ENCODE measurements around the gene PPP2R2B.
"Not testable (repeated sequence)": the region's sequence is repeated elsewhere in the genome, so short reads cannot be mapped to it uniquely, and the experiment has no call there.

PPP2R2B gene

GRCh38 chr5:146607659-146608332 lies 270.8 kb downstream of the PPP2R2B start:
- no peak for DNase-seq (ENCODE audit: low read depth in 2 of 2)

- DNase-seq (ENCODE audit: low read depth in 2 of 2) = no peak
Measured at GRCh38 chr5:146606893-146607292, 271.7 kb downstream of the PPP2R2B start.

DNA sequence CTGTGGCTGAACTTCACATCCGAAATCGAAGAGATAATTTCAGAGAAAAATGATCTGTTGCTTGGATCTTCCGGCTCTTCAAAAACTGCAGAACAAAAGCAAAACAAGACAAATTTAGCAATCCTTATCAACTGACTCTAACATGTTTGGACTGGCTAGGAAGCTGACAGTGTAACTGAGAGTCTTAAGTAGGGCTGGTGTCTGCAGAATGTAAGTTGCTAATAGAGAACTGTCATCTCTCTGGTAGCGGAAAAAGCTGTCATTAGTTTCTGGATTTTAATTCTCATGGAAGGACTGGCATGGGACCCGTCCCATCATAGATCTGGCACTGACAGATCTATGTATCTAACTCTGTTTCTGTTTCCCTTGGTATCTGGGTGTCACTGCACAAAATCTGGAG lies 278.2 kb downstream of the PPP2R2B start:
- no peak for DNase-seq (ENCODE audit: low read depth in 2 of 2)

DNA sequence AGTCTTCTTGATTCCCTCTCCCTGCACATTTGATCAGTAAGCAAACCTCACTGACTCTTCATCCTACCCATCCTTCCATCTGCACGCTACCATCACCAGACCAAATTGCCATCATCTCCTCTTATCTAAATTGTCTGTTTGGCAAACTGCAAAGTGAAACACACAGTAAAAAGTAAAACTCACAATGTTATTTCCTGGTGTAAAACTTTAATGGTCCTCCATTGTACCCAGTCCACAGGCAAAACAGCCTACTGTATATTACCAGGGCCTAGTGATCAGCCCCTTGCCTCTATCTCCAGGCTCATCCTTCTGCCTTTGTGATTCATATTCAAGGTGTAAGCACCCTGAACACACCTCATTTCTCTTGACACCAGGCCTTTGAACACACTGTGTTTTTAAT lies 279.3 kb downstream of the PPP2R2B start:
- DNase-seq (ENCODE audit: low read depth in 2 of 2) = no peak

DNA sequence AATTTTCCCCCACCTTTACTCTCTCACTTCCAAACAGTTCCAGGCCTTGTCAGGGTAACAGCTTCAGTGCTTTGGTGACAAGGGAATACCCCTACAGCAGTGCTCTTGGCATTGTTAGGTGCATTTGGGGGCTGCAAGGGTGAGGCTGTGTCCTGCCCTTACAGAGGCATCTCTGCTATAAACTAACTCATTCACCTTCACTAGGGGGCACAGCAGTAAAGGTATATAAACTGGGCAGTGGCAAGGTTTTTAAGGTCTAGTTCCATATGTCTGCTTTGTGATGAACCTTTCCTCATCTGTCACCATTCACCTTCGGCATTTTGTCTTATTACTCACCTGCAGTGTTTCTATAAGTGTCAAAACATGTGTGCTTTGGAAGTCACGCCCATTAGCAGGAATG lies 283.5 kb downstream of the PPP2R2B start:
- DNase-seq (ENCODE audit: low read depth in 2 of 2) = no peak

GRCh38 chr5:146592352-146592751 lies 286.2 kb downstream of the PPP2R2B start:
- DNase-seq (ENCODE audit: low read depth in 2 of 2) = no peak

DNA sequence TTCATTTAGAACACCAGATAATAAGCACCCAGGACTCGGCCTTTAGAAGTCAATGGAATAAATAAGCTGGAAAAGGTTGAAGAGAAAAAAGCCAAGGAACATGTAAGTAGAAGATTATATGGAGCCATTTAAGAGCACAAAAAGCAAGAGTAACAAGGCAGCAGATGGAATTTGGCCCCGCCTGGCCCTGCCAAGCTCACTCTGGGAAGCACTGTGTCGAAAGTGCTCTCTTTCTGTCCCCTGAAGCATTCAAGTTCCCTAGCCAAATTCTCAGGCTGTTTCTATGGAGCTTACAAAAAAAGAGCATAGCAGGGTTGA lies 289.6 kb downstream of the PPP2R2B start:
- DNase-seq (ENCODE audit: low read depth in 2 of 2) = no peak

DNA sequence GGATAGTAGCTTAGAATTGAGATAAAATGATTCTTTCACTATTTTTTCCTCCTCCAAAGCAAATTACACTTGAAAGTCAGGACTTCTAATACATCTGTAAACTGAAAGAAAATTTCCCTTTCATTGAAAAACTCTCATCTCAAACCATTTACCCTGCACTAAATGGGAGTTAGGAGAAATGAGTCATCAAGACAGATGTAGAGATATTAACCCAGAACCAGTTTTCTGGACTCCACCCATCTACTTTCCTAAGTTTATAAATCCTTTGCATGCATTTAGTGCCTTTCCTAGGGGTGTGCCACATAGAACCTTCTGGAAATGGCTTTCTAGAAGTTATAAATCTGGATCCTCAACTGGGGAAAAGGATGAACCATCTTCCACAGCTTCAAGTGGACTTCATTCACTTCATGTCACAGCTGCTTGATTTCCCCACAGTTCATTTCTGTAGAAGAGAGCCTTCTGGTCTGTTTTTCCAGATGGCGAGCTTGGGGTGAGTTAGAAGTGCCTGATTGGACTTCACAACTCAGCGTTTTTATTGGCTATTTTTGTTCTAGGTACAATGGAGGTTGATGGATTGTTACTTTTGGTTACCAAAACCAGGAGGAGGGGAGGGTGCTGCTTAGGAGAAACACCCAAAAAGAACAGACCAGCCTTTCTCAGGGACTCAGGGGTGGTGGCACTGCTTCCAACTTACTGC lies 290.1 kb downstream of the PPP2R2B start:
- DNase-seq (ENCODE audit: low read depth in 2 of 2) = no peak

GRCh38 chr5:146586752-146587151 lies 291.8 kb downstream of the PPP2R2B start:
- DNase-seq (ENCODE audit: low read depth in 2 of 2) = no peak

GRCh38 chr5:146584750-146585149 lies 293.8 kb downstream of the PPP2R2B start:
- DNase-seq (ENCODE audit: low read depth in 2 of 2) = no peak

DNA sequence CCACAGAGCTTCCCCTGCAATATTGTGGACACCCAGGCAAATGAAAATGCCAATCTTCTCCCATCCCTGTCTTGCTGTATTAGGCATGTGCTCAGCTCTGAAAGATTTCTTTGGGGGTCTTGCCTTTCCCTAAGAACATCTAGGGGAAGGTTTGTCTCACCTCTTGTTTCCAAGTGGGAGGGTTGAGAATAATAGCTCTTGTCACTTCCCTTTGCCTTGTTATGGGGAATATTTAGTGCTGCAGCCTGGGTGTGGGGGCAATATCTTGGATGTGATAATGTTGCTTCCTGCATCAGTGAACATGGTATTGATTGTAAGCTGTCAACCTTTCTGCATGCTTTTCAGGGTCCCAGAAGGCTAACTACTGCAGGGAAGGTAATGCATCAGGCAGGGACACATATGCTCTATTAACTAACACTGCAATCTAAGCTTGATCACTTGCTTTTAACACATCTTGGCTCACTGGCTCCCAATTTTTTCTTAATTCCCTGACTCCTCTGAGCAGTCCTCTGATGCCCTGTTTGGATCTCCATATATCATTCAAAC lies 296.4 kb downstream of the PPP2R2B start:
- no peak for DNase-seq (ENCODE audit: low read depth in 2 of 2)

DNA sequence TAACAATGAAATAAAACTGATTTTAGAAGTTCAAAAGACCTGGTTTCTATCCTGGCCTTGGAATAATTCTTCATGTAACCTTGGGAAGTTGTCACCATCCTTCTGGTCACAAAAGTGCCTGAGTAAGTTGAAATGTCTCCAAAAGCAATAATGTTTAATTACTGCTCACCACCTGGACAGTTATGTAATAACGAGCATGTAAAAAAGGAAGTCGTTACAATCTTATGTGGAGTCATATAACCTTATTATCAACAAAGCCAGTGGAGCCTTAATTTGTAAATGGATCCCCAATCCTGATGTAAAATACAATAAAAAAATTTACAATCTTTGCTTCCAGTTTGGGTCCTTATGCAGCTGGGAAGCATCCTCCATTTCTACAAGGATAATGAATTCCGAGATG lies 298.3 kb downstream of the PPP2R2B start:
- no peak for DNase-seq (ENCODE audit: low read depth in 2 of 2)

DNA sequence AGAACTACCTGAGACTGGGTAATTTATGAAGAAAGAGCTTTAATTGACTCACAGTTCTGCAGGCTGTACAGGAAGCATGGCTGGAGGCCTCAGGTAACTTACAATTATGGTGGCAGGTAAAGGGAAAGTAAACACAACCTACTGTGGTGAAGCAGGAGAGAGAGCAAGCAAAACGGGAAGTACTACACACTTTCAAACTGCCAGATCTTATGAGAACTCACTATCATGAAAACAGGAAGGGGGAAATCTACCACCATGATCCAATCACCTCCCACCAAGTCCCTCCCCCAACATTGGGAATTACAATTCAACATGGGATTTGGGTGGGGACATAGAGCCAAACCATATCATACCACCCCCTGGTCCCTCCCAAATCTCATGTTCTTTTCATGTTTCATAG lies 303.8 kb downstream of the PPP2R2B start:
- DNase-seq (ENCODE audit: low read depth in 2 of 2) = no peak

GRCh38 chr5:146568161-146568560 lies 310.4 kb downstream of the PPP2R2B start:
- DNase-seq (ENCODE audit: low read depth in 2 of 2) = no peak

GRCh38 chr5:146565764-146566367 lies 312.7 kb downstream of the PPP2R2B start:
- peak in 1 of 2 donors; percentile 11 for DNase-seq (ENCODE audit: low read depth in 2 of 2)

DNA sequence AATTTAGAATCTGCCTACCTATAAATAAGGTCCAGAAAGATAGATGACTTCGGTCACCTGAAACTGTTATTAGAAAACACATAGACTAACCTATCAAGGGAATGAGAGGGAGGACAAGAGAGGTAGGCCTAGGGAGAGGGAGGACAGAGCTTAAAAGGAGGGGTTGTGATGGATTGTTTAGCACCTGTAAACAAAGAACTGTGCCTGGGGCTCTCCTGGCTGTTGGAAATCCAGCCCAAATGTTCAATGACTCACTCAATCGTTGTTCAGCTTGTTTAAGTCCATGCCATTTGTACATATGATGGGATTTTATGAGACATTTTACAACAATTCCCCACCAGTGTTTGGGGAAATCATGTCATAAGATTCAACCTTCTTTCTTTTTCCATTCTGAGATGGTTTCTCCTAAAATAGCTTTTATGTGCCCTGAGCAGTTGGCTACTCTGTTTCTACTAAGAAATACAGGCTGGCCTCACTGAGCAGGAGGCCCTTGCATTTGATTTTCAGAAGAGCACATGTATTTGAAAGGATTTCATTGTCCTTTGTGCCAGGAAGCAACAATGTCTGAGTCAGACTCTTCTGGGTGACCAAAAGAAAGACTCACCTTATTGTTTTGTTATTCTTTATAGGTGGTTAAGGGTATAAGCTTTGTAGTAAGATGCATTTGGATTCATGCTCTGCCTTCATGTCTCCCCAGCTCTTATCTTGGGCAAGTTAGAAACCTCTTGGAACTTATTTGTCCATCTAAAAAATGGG lies 314.4 kb downstream of the PPP2R2B start:
- DNase-seq (ENCODE audit: low read depth in 2 of 2) = no peak

DNA sequence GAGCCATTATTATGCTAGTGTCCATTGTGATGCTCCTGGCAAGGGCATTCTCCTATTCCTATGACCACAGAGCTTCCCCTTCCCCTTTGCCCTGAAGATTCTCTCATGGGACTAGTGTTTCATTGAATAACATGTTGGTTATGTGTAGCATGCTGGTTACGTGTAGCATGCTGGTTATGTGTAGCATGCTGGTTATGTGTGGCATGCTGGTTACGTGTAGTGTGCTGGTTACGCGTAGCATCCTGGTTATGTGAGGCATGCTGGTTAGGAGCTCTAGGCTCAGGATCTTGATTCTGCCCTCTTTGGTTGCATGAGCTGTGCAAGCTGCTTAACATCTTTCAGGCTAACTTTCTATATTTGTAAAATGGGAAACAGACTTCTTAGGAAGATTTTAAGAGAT lies 316.1 kb downstream of the PPP2R2B start:
- DNase-seq (ENCODE audit: low read depth in 2 of 2) = no peak

- DNase-seq (ENCODE audit: low read depth in 2 of 2) = no peak
Measured at GRCh38 chr5:146561711-146562110, 316.8 kb downstream of the PPP2R2B start.

- DNase-seq (ENCODE audit: low read depth in 2 of 2) = no peak
Measured at GRCh38 chr5:146560205-146560812, 318.2 kb downstream of the PPP2R2B start.

- not testable (repeated sequence) for DNase-seq (ENCODE audit: low read depth in 2 of 2)
Measured at GRCh38 chr5:146556884-146557283, 321.7 kb downstream of the PPP2R2B start.

DNA sequence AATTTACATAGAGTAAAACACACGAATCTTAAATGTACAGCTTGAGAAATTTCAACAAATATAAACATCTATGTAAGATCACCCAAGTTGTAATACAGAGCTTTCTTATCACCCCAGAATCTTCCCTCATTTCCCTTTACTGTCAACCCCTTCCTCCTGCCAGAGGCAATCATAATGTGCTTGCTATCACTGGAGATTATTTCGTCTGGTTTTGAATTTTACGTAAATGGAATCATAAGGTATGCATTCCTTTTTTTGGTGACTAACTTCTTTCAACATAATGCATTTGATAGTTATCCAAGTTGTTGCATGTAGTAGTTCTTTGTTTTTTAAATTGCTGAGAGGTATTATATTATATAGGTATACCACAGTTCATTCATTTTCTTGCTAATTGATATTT lies 325.1 kb downstream of the PPP2R2B start:
- no peak for DNase-seq (ENCODE audit: low read depth in 2 of 2)

DNA sequence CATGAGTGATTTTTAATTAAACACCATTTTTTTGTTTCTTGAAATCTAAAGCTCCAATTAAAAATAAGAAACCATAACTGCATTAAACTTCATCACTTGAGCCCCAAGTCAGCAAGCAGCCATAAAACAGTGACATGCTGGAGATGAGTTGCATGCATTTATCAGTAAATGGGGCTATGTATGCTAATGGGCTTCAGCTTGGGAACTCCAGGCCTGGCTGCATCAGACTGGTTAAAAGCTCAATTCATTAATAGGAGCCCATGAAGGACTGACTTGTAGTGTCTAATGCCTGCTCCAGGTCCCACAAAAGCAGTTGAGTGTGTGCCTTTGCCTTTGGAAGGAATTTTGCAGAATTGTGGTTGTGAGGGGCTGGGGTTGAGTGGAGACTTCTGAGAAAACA lies 328.9 kb downstream of the PPP2R2B start:
- no peak for DNase-seq (ENCODE audit: low read depth in 2 of 2)

Data from activated CD8-positive, alpha-beta memory T cell treated with anti-CD3 and anti-CD28 coated beads for 4 hours (primary cell).